ENCODE measurements around the gene SLAMF6. TPM values are rescaled to one million over a fixed set of nuclear protein-coding genes. Genes with fewer than 3 reads are reported as not detected.

SLAMF6 gene
- total and polyA plus RNA-seq, 11 donors = 0.09 to 3.8 (median 0.30) TPM

GRCh38 chr1:160496334-160496733 lies 26.7 kb downstream of the SLAMF6 start:
- Histone ChIP-seq H3K4me3 (no peak overlapping the region), H3K36me3 (no peaks in the 10 kb centered on the region), H3K9me3 (peaks cover 0 to 13% (median 0%) of the 10 kb centered on the region in 12 donors), H3K4me1 (peaks cover 0 to 17% (median 0%) of the 10 kb centered on the region in 12 donors), H3K27ac (no peak overlapping the region), H3K27me3 (no peaks in the 10 kb centered on the region)
- intact Hi-C loops (cut with DNase I) = no loop called here
- TF ChIP-seq CTCF (IDR thresholded peaks at IDR 0.05) (no peak), POLR2A (IDR thresholded peaks at IDR 0.05) (no peak)
- DNase-seq (no peak), ATAC-seq (no peak)
- WGBS, 4 donors = 80 to 88% (median 85%) methylated on average over 4 of the region's 4 CpGs

- no peak for DNase-seq
- intact Hi-C loops (cut with DNase I) = no loop called here
Measured at GRCh38 chr1:160494620-160495019, 28.4 kb downstream of the SLAMF6 start.

GRCh38 chr1:160492617-160493016 lies 30.4 kb downstream of the SLAMF6 start:
- no peak for TF ChIP-seq POLR2A (IDR thresholded peaks at IDR 0.05)
- TF ChIP-seq CTCF (IDR thresholded peaks at IDR 0.05) = no peak
- no peak for DNase-seq
- H3K36me3 ChIP-seq = peaks cover 0 to 4% (median 0%) of the 10 kb centered on the region in 9 donors
- H3K27me3 ChIP-seq = no peaks in the 10 kb centered on the region
- H3K4me3 ChIP-seq = no peak overlapping the region
- 66 to 75% (median 72%) methylated on average over 2 of the region's 2 CpGs for WGBS, 4 donors
- ATAC-seq = no peak
- H3K9me3 ChIP-seq = peaks cover 0 to 5% (median 0%) of the 10 kb centered on the region in 12 donors
- intact Hi-C loops (cut with DNase I) = no loop called here
- H3K27ac ChIP-seq = no peak overlapping the region
- H3K4me1 ChIP-seq = no peaks in the 10 kb centered on the region

More at GRCh38 chr1:160494620-160495019, 28.4 kb downstream of the SLAMF6 start:
- 75 to 81% (median 78%) methylated on average over 3 of the region's 3 CpGs for WGBS, 4 donors
- Histone ChIP-seq H3K4me3 (no peak overlapping the region), H3K27me3 (no peaks in the 10 kb centered on the region), H3K27ac (no peak overlapping the region), H3K9me3 (peaks cover 0 to 13% (median 0%) of the 10 kb centered on the region in 12 donors), H3K4me1 (peaks cover 0 to 8% (median 0%) of the 10 kb centered on the region in 12 donors), H3K36me3 (peaks cover 0 to 4% (median 0%) of the 10 kb centered on the region in 9 donors)
- TF ChIP-seq POLR2A (IDR thresholded peaks at IDR 0.05) (no peak), CTCF (IDR thresholded peaks at IDR 0.05) (no peak)
- ATAC-seq = no peak

- Histone ChIP-seq H3K9me3 (peaks cover 0 to 5% (median 0%) of the 10 kb centered on the region in 12 donors), H3K27ac (no peak overlapping the region), H3K4me3 (no peak overlapping the region), H3K4me1 (no peaks in the 10 kb centered on the region), H3K27me3 (no peaks in the 10 kb centered on the region), H3K36me3 (peaks cover 0 to 4% (median 0%) of the 10 kb centered on the region in 9 donors)
- intact Hi-C loops (cut with DNase I) = no loop called here
- ATAC-seq = no peak
- no peak for TF ChIP-seq POLR2A (IDR thresholded peaks at IDR 0.05)
- no peak for TF ChIP-seq CTCF (IDR thresholded peaks at IDR 0.05)
- WGBS, 4 donors = 87 to 92% (median 88%) methylated on average over 3 of the region's 3 CpGs
- DNase-seq = no peak
Measured at GRCh38 chr1:160491981-160492380, 31.1 kb downstream of the SLAMF6 start.
